Right cardiac atrium (tissue), 5 donors: ENCODE data around the gene FMNL1. TPM values are rescaled to one million over a fixed set of nuclear protein-coding genes. Genes with fewer than 3 reads are reported as not detected.
"Not testable (repeated sequence)": the region's sequence is repeated elsewhere in the genome, so short reads cannot be mapped to it uniquely, and the experiment has no call there.

Source experiments
- ATAC-seq, 2 donors: fragments of 200-7000 bp; cut with Tn5 transposase; one replicate each; pipeline versions ENCODE4 v1.8.0 to v1.9.1; 2020; ENCODE audit warnings: moderate library complexity in 2 of 2, mild to moderate bottlenecking in 1 of 2
- DNase-seq, 3 donors: peaks; one replicate each; pipeline ENCODE4 v3.0.0-alpha.2; 2020
- H3K27ac ChIP-seq: one replicate; pipeline ENCODE4 v1.5.1; 2013; ENCODE audit warnings: mild to moderate bottlenecking, low read length, control low read depth, moderate library complexity
- H3K27me3 ChIP-seq: one replicate; pipeline ENCODE4 v1.6.1; 2013; ENCODE audit not compliant: control insufficient read depth, insufficient read depth
- H3K4me1 ChIP-seq: one replicate; pipeline ENCODE4 v1.6.1; 2013; ENCODE audit warnings: low read length; ENCODE audit not compliant: control insufficient read depth, insufficient read depth
- H3K4me3 ChIP-seq: one replicate; pipeline ENCODE4 v1.5.1; 2013; ENCODE audit warnings: low read length, control low read depth
- H3K9me3 ChIP-seq: one replicate; pipeline ENCODE4 v1.6.1; 2013; ENCODE audit warnings: low read length; ENCODE audit not compliant: control insufficient read depth
- WGBS: extraction: QIAGEN DNeasy Blood & Tissue Kit; methylation state at CpG from one replicate; pipeline ENCODE4 v1.1.7; 2013; 5-methylcytosine and 5-hydroxymethylcytosine counted together
- intact Hi-C, 4 donors: fragments of 100-400 bp; cut with DNase I; formaldehyde crosslinking; loops; one replicate each; pipeline versions ENCODE4 v1.11.0 to v1.14.0; 2022 to 2023
- polyA plus RNA-seq: library from polyadenylated mRNA; stranded (reverse); fragments of 200-250 nt; gene quantifications from one replicate; pipeline ENCODE4 v1.2.3, GENCODE V29; 2013
- total RNA-seq, 4 donors: library from RNA; stranded (reverse); fragmentation: NEBNext Ultra II Directional; extraction: Animal tissue kit (Norgen Biotek cat#: 25700); gene quantifications; one replicate each; pipeline ENCODE4 v1.2.1, GENCODE V29; 2021
- donor health status: healthy with polysubstance abuse.
- donor health status: DM: no; HTN: yes; CAD: no.
- donor health status: DM: no; HTN: no; CAD: no.
- donor health status: DM: no; HTN: yes; CAD: no; lungs with severe emphysema.
- donor health status: DM: yes; HTN: yes; CAD: no.

FMNL1 gene
- total and polyA plus RNA-seq, 5 donors, result 10.5 to 17.0 (median 13.0) TPM

DNA sequence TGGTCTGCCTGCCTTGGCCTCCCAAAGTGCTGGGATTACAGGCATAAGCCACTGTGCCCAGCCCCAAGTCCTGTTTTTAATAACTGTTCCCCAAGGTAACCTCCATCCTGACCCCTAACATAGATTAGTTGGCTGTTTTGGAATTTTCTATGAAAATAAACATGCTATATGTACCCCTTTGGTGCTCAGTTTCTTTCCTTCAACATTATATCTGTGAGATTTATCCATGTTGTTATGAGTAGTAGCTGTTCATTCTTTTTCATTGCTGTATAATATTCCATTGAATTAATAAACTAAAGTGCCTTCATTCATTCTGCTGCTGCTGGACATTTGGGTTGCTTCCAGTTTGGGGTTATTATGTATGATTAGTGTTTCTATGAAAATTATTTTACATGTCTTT lies 26.3 kb upstream of the FMNL1 start:
- Histone ChIP-seq H3K27me3 (no peaks in the 10 kb centered on the region), H3K9me3 (no peaks in the 10 kb centered on the region), H3K4me1 (no peaks in the 10 kb centered on the region), H3K27ac (no peak overlapping the region), H3K4me3 (no peak overlapping the region)
- no peak for DNase-seq
- no peak for ATAC-seq
- intact Hi-C loops, result loop anchor here in 2 of 4 donors (5.0 kb wide), 3 partner anchors 38 to 278 kb away; partner anchors contain the start of genes GFAP (in 1 of the 2) and HEXIM1 (in 1 of the 2)

DNA sequence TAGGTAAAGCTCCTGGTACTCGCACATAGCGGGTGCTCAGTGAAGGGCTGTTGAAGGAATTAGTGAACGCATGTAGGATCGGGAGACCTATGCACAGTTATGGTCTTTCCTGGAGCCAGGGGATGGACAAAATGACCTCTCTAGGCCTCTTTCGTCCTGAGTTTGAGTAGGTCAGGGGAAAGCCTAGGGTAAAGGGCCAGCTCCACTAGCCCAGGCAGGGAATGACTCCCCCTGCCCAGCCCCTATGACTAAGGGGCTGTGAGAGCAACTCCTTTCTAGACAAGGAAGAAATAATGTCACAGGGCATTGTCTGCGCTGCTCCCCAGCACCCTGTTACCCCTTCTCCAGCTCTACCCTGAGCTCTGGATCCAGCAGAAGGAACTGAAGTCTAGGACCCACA lies 24.6 kb upstream of the FMNL1 start:
- Histone ChIP-seq H3K27ac (no peak overlapping the region), H3K27me3 (no peaks in the 10 kb centered on the region), H3K4me3 (no peak overlapping the region), H3K9me3 (no peaks in the 10 kb centered on the region), H3K4me1 (peaks cover 3% of the 10 kb centered on the region)
- no peak for ATAC-seq
- no peak for DNase-seq
- intact Hi-C loops, result loop anchor here in 3 of 4 donors (1.0 to 5.0 kb wide), 5 partner anchors 40 to 280 kb away; partner anchors contain the start of genes ACBD4 (in 1 of the 3), GFAP (in 1 of the 3) and HEXIM1 (in 1 of the 3)
- 74% methylated on average over 6 of the region's 6 CpGs for WGBS

DNA sequence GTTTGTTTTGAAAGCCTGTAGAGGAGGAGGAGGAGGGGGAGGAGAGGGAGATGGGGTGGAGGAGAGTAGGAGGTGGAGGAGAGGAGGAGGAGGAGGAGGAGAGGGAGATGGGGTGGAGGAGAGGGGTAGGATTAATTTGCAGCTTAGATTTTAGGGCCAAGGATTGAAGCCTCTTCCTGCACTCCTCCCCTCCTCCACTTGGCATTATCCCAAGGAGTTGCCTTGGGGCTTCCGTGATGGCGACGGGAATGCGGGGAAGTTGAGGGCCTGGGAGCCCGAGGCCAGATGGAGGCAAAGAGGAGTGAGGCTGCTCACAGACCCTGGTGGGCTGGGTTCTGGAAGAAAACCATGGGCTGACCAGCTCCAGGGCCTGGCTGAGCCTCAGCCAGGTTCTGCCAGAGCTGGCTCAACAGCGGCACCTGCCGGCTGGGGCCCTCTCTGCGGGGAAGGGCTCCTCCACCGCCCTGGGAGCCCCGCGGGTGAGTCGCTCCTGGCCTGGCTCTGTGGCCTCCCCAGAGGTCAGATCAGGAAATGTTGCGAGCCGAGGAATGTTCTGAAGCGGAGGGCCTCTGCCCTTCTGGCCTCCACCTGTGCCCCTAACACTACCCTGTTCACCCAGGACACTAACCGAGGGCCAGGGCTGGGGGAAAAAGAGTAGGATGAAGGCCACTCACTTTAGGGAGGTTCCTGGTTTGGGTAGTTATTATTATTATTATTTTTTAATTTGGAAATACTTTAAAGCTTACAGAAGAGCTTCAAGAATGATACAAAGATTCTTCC lies 23.9 kb upstream of the FMNL1 start:
- H3K4me3 ChIP-seq, result no peak overlapping the region
- peak; percentile 93 to 97 (median 96) for DNase-seq
- WGBS, result 1% methylated on average over 16 of the region's 16 CpGs
- H3K4me1 ChIP-seq, result peaks cover 3% of the 10 kb centered on the region
- peak; percentile 97 for ATAC-seq
- intact Hi-C loops, result loop anchor here (1.0 to 5.0 kb wide), 5 partner anchors 40 to 280 kb away; partner anchors contain the start of genes ACBD4 (in 1 of the 4), GFAP (in 1 of the 4) and HEXIM1 (in 1 of the 4)
- H3K9me3 ChIP-seq, result no peaks in the 10 kb centered on the region
- no peaks in the 10 kb centered on the region for H3K27me3 ChIP-seq
- H3K27ac ChIP-seq, result no peak overlapping the region

DNA sequence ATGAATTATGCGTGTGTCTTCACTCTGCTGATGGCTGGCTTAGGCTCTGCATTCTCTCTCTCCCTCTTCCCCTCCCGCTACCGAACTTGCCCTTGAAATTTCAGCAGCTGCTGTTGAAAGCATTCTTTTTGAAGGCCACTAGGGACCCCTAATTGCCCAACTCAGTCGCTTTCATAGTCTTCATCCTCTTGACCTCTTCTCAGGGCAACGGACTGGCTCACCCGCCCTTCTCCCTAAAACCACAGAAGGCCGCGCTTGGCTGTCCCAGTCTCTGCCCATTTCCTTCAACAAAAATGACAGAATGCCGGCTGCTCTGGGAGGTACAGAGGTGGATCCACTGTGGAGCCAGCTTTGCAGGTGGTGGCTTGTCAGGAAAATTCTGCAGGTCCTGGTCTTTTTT lies 21.0 kb upstream of the FMNL1 start:
- no peak overlapping the region for H3K4me3 ChIP-seq
- intact Hi-C loops, result no loop called here
- 53% methylated on average over 9 of the region's 9 CpGs for WGBS
- DNase-seq (peak; percentile 69 to 83 (median 70)), ATAC-seq (peak; percentile 55 to 68)
- peak overlapping the region; percentile 62 for H3K27ac ChIP-seq
- H3K4me1 ChIP-seq, result peaks cover 3% of the 10 kb centered on the region
- H3K27me3 ChIP-seq, result no peaks in the 10 kb centered on the region
- no peaks in the 10 kb centered on the region for H3K9me3 ChIP-seq

DNA sequence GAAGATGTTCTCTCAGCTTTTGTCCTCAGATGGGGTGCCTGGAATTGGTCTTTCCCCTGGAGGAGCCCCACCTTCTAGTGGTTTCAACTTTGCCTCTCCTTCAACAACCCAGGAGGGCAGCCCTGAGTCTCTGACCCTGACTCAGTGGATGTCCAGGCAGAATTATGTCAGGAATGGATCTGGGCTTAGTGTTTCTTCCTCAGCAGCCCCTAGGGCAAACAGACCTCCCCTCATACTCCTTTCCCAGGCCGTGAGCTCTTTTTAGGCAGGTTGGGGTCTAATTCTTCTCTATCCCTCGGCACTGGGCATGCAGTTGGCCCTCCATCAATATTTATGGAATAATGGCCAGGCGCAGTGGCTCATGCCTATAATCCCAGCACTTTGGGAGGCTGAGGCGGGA lies 20.2 kb upstream of the FMNL1 start:
- Histone ChIP-seq H3K27ac (peak overlapping the region; percentile 72), H3K4me3 (no peak overlapping the region), H3K27me3 (no peaks in the 10 kb centered on the region), H3K9me3 (no peaks in the 10 kb centered on the region), H3K4me1 (peaks cover 3% of the 10 kb centered on the region)
- DNase-seq (no peak), ATAC-seq (no peak)
- intact Hi-C loops, result no loop called here
- 98% methylated on average over 4 of the region's 4 CpGs for WGBS

DNA sequence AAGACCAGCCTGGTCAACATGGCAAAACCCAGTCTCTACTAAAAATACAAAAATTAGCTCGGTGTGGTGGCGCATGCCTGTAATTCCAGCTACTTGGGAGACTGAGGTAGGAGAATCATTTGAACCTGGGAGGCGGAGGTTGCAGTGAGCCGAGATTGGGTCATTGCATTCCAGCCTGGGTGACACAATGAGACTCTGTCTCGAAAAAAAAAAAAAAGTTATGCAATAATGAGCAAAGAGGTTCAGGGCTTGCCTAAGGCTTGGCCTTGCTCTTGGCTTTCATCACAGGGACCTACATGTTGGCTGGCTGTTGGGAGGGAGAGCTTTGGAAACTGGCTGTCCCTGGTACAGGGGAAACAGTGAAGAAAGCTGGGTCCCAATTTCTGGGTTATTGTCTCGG lies 19.8 kb upstream of the FMNL1 start:
- WGBS, result 74% methylated on average over 6 of the region's 6 CpGs
- H3K27me3 ChIP-seq, H3K4me3 ChIP-seq, H3K9me3 ChIP-seq, intact Hi-C loops, H3K4me1 ChIP-seq: not testable (repeated sequence)
- peak overlapping the region; percentile 72 for H3K27ac ChIP-seq
- peak; percentile 58 to 79 (median 75) for DNase-seq
- ATAC-seq, result peak; percentile 56 to 61

DNA sequence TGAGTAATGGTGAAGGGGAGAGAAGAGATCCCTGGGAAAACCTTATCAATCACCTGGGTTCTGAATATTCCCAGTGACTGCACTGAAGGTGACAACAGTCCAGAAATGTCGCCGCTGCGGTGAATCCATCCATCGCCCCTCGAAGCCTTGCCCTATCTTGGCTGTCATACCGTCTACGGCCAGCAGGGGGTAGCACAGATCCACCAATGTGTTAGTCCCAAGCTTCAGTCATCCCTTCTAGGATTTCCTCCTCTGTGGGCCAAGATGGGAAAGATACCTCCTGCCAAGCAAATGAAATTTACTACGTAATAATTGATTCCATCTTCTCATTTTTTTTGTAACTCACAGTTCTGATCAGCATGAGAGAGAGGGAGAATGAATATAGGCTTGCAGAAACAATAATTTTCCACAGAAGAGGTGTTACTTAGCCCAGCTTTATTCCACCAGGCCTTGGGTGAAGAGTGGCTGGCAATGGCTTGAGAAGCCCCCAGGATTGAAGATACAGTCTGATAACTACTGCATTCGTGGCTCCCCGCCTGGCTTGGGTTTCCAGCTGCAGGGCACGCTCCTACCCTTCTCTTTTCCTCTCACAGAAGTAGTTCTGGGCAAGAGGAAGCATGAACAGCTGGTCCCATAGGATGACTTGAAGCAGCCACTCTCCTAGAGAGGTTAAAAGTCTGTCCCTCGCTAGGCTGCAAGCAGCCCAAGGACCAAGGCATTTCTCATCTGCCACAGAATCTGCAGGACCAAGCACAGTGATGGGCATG lies 2.6 kb upstream of the FMNL1 start:
- no peak overlapping the region for H3K27ac ChIP-seq
- intact Hi-C loops, result loop anchor here in 3 of 4 donors (2.0 to 5.0 kb wide), 2 partner anchors 166 to 168 kb away; no protein-coding TSS in a partner anchor
- H3K4me1 ChIP-seq, result no peaks in the 10 kb centered on the region
- peak; percentile 75 to 81 for ATAC-seq
- 12% methylated on average over 12 of the region's 12 CpGs for WGBS
- no peak overlapping the region for H3K4me3 ChIP-seq
- no peaks in the 10 kb centered on the region for H3K27me3 ChIP-seq
- H3K9me3 ChIP-seq, result no peaks in the 10 kb centered on the region
- DNase-seq, result peak; percentile 82 to 95 (median 92)

DNA sequence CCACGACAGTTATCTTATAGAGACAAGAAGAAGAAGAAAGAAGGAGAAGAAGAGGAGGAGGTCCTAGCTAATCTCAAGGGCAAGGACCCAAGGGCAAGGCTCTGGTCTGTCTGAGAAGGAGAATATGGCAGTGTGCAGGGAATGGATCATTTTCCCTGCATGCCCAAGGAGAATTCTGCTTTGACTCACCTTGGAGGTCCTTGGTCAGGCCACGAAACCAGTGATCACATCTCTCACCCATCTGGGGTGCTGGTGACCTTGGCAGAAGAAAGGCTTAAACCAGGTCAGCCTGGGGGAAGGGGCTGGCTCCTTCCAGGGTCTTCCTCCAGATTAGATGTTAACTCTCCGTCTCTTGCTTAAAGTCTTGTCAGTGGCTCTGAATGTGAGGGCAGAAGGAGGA lies 1.6 kb upstream of the FMNL1 start:
- DNase-seq (peak in 1 of 3 donors; percentile 32), ATAC-seq (no peak)
- Histone ChIP-seq H3K4me1 (no peaks in the 10 kb centered on the region), H3K9me3 (no peaks in the 10 kb centered on the region), H3K4me3 (no peak overlapping the region), H3K27ac (no peak overlapping the region), H3K27me3 (no peaks in the 10 kb centered on the region)
- intact Hi-C loops, result loop anchor here in 2 of 4 donors (2.0 to 10.0 kb wide), 2 partner anchors 55 to 165 kb away; no protein-coding TSS in a partner anchor
- 94% methylated on average over 3 of the region's 3 CpGs for WGBS

DNA sequence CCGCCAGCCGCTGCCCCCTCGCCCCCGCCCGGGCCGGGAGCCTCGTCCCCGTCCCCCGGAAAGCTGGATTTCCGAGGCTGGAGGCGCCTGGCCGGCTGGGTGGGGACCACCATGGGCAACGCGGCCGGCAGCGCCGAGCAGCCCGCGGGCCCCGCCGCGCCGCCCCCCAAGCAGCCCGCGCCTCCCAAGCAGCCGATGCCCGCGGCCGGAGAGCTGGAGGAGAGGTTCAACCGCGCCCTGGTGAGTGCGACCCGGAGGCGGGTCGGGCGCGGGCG lies 266 bp downstream of the FMNL1 start:
- no peaks in the 10 kb centered on the region for H3K4me1 ChIP-seq
- WGBS, result under 1% methylated on average over 38 of the region's 38 CpGs
- ATAC-seq (no peak), DNase-seq (peak in 2 of 3 donors; percentile 56 to 62)
- H3K27me3 ChIP-seq, result no peaks in the 10 kb centered on the region
- no peaks in the 10 kb centered on the region for H3K9me3 ChIP-seq
- intact Hi-C loops, result loop anchor here in 1 of 4 donors (10.0 kb wide), 1 partner anchor 53 kb away; no protein-coding TSS in a partner anchor
- peak overlapping the region; percentile 94 for H3K4me3 ChIP-seq
- H3K27ac ChIP-seq, result no peak overlapping the region

DNA sequence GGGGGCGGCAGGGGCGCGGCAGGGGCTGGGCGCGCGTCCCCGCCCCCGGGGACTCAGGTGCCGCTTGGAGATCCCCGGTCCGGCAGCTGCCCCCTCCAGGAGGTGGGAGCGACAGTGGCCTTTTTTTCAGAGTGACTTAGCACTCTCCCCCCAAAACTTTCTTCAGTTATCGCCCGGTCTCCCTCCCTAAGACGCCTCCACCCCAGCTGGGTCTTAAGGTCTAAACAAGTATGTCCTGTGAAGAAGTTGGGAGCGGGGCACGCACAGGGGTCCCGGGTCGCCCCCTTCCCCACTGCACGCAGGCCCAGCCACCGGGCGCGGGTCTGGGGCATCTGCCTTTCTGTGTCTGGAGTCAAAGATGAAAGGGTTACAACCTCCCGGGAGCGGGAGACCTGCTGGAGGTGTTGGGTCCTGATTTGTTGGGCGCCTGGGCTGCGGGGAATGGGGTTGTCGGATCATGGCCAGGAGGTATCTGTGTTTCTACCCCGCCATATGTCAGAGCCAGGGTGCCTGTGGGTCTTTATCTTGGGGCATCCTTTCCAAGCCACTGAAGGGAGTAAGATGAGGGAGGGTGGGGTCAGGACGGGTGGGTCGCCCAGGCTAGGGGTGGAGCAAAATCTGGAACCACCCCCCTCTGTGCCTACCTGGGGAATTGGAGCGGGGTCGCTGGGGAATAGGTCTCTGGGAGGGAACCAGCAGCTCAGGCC lies 757 bp downstream of the FMNL1 start:
- DNase-seq (peak in 2 of 3 donors; percentile 56 to 58), ATAC-seq (no peak)
- Histone ChIP-seq H3K4me1 (no peaks in the 10 kb centered on the region), H3K27me3 (no peaks in the 10 kb centered on the region), H3K4me3 (peak overlapping the region; percentile 94), H3K27ac (no peak overlapping the region), H3K9me3 (no peaks in the 10 kb centered on the region)
- intact Hi-C loops, result loop anchor here in 1 of 4 donors (10.0 kb wide), 1 partner anchor 52 kb away; no protein-coding TSS in a partner anchor
- WGBS, result 21% methylated on average over 33 of the region's 33 CpGs
